ENCODE results near the gene OR51I1.

The OR51I1 gene

DNA sequence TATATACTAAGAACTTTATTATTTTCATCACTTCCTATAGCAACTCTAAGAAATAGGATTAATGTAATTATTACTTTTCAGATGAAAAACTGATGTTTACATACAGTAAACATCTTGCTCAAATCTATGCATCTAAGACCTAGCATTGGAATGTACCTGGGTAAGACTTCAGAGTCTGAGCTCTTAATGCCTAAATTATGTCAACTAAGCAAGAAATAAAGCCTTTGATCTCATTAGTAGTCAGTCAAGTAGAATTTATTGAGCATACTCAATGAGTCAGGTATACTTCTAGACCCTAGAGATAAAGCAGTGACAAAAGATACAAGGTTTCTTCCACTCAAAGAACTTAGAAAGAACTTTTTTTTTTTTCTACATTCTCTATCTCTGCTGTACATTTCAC lies 36.1 kb downstream of the OR51I1 start:
- Histone ChIP-seq H4K91ac (ENCODE audit: low read depth, low read length) (no peak overlapping the region), H3K36me3 (ENCODE audit: control insufficient read depth in 1 of 2, insufficient read depth in 2 of 2, low read length in 2 of 2) (no peaks in the 10 kb centered on the region), H2BK12ac (ENCODE audit: low read length) (no peak overlapping the region), H2BK120ac (ENCODE audit: insufficient read depth, low read length, poor library complexity) (no peak overlapping the region), H2BK5ac (ENCODE audit: low read depth, low read length, poor library complexity) (no peak overlapping the region), H2AFZ (ENCODE audit: insufficient read depth, low read length, poor library complexity) (no peak overlapping the region), H3K27ac (ENCODE audit: low read depth, low read length) (no peak overlapping the region), H3K4me1 (ENCODE audit: control insufficient read depth in 1 of 2, insufficient read depth in 2 of 2, low read length in 2 of 2) (no peaks in the 10 kb centered on the region), H3K79me1 (ENCODE audit: low read length) (no peaks in the 10 kb centered on the region), H3K27me3 (ENCODE audit: insufficient read depth, low read length) (no peaks in the 10 kb centered on the region), H3K9me3 (ENCODE audit: insufficient read depth, low read depth, low read length) (no peaks in the 10 kb centered on the region), H3K4me2 (ENCODE audit: low read length) (no peak overlapping the region), H3K79me2 (ENCODE audit: control insufficient read depth, insufficient read depth, low read length, poor library complexity) (no peaks in the 10 kb centered on the region), H4K8ac (ENCODE audit: low read depth, low read length) (no peak overlapping the region), H3K9ac (ENCODE audit: low read length) (no peak overlapping the region), H3K14ac (ENCODE audit: low read length) (no peak overlapping the region), H4K12ac (ENCODE audit: low read depth, low read length) (no peak overlapping the region), H3K4me3 (ENCODE audit: low read depth, low read length) (no peak overlapping the region), H3K18ac (ENCODE audit: low read length) (no peak overlapping the region), H2AK5ac (ENCODE audit: low read length) (no peak overlapping the region), H3K23ac (ENCODE audit: low read length) (no peak overlapping the region), H3K4ac (ENCODE audit: low read depth, low read length) (no peak overlapping the region)
- no peak for DNase-seq

DNA sequence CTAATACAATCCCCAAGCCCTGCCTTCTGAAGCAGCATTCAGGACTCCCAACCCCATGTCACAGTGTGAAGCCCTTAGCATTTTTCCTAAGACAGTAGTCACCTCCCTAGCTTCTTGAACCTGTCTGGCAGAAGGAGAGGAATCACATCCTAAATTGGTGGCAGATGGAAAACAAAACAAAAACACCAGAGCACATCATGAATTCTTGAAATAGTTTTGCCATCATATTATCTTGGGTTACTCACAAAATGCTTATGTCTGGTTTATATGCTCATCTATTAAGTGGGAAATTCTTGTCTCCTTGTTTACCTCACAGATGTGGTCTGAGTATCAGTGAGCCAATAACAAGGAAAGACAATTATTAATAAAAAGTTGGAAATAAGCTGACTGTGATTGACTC lies 42.4 kb downstream of the OR51I1 start:
- H4K8ac ChIP-seq (ENCODE audit: low read depth, low read length), result no peak overlapping the region
- no peaks in the 10 kb centered on the region for H3K79me2 ChIP-seq (ENCODE audit: control insufficient read depth, insufficient read depth, low read length, poor library complexity)
- H3K4me1 ChIP-seq (ENCODE audit: control insufficient read depth in 1 of 2, insufficient read depth in 2 of 2, low read length in 2 of 2), result no peaks in the 10 kb centered on the region
- no peak overlapping the region for H3K4ac ChIP-seq (ENCODE audit: low read depth, low read length)
- no peak overlapping the region for H2AFZ ChIP-seq (ENCODE audit: insufficient read depth, low read length, poor library complexity)
- no peaks in the 10 kb centered on the region for H3K36me3 ChIP-seq (ENCODE audit: control insufficient read depth in 1 of 2, insufficient read depth in 2 of 2, low read length in 2 of 2)
- H2AK5ac ChIP-seq (ENCODE audit: low read length), result no peak overlapping the region
- no peak overlapping the region for H3K18ac ChIP-seq (ENCODE audit: low read length)
- H3K27me3 ChIP-seq (ENCODE audit: insufficient read depth, low read length), result no peaks in the 10 kb centered on the region
- no peak overlapping the region for H3K4me2 ChIP-seq (ENCODE audit: low read length)
- H2BK5ac ChIP-seq (ENCODE audit: low read depth, low read length, poor library complexity), result no peak overlapping the region
- H3K9ac ChIP-seq (ENCODE audit: low read length), result no peak overlapping the region
- H2BK12ac ChIP-seq (ENCODE audit: low read length), result no peak overlapping the region
- no peak overlapping the region for H3K4me3 ChIP-seq (ENCODE audit: low read depth, low read length)
- no peak overlapping the region for H3K23ac ChIP-seq (ENCODE audit: low read length)
- H3K9me3 ChIP-seq (ENCODE audit: insufficient read depth, low read depth, low read length), result no peaks in the 10 kb centered on the region
- no peak overlapping the region for H4K12ac ChIP-seq (ENCODE audit: low read depth, low read length)
- no peak overlapping the region for H2BK120ac ChIP-seq (ENCODE audit: insufficient read depth, low read length, poor library complexity)
- no peak for DNase-seq
- H4K91ac ChIP-seq (ENCODE audit: low read depth, low read length), result no peak overlapping the region
- H3K27ac ChIP-seq (ENCODE audit: low read depth, low read length), result no peak overlapping the region
- no peak overlapping the region for H3K14ac ChIP-seq (ENCODE audit: low read length)
- no peaks in the 10 kb centered on the region for H3K79me1 ChIP-seq (ENCODE audit: low read length)

DNA sequence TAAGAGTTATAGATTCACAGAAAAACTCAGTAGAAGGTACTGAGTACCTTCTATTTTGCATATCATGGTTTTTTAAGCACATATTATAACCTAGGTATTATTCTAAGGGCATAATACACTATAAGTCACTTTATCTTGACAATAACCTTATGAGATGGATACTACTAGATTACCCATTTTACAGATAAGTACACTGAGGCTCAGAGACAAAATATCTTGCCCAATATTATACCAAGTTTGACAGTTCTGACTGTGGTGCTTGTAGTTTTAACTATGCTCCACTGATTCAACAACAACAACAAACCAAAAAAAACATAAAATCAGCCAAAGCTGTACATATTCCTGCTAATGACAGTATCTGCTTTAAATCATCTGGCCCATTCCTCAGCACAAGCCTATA lies 47.2 kb downstream of the OR51I1 start:
- Histone ChIP-seq H4K91ac (ENCODE audit: low read depth, low read length) (no peak overlapping the region), H3K18ac (ENCODE audit: low read length) (no peak overlapping the region), H3K4me1 (ENCODE audit: control insufficient read depth in 1 of 2, insufficient read depth in 2 of 2, low read length in 2 of 2) (no peaks in the 10 kb centered on the region), H2AFZ (ENCODE audit: insufficient read depth, low read length, poor library complexity) (no peak overlapping the region), H2AK5ac (ENCODE audit: low read length) (no peak overlapping the region), H2BK12ac (ENCODE audit: low read length) (no peak overlapping the region), H3K27me3 (ENCODE audit: insufficient read depth, low read length) (no peaks in the 10 kb centered on the region), H2BK5ac (ENCODE audit: low read depth, low read length, poor library complexity) (no peak overlapping the region), H3K27ac (ENCODE audit: low read depth, low read length) (no peak overlapping the region), H3K4me2 (ENCODE audit: low read length) (no peak overlapping the region), H3K9ac (ENCODE audit: low read length) (no peak overlapping the region), H4K8ac (ENCODE audit: low read depth, low read length) (no peak overlapping the region), H3K79me2 (ENCODE audit: control insufficient read depth, insufficient read depth, low read length, poor library complexity) (no peaks in the 10 kb centered on the region), H3K4me3 (ENCODE audit: low read depth, low read length) (no peak overlapping the region), H3K14ac (ENCODE audit: low read length) (no peak overlapping the region), H3K23ac (ENCODE audit: low read length) (no peak overlapping the region), H2BK120ac (ENCODE audit: insufficient read depth, low read length, poor library complexity) (no peak overlapping the region), H3K9me3 (ENCODE audit: insufficient read depth, low read depth, low read length) (peaks cover 1% of the 10 kb centered on the region), H4K12ac (ENCODE audit: low read depth, low read length) (no peak overlapping the region), H3K4ac (ENCODE audit: low read depth, low read length) (no peak overlapping the region), H3K36me3 (ENCODE audit: control insufficient read depth in 1 of 2, insufficient read depth in 2 of 2, low read length in 2 of 2) (no peaks in the 10 kb centered on the region), H3K79me1 (ENCODE audit: low read length) (no peaks in the 10 kb centered on the region)
- DNase-seq, result no peak

Measured in trophoblast cell (in vitro differentiated cells and primary cell).